Endothelial cell of umbilical vein (primary cell): ENCODE data around the gene UBE2D2. TPM values are rescaled to one million over a fixed set of nuclear protein-coding genes. Genes with fewer than 3 reads are reported as not detected.
"Not testable (repeated sequence)": the region's sequence is repeated elsewhere in the genome, so short reads cannot be mapped to it uniquely, and the experiment has no call there.

ENCODE experiments used
- BruUV-seq: library from RNA; stranded (reverse); fragments of 400-500 nt; replicated peaks from 2 replicates; lab custom pipeline; 2021; lab: Mats Ljungman, UMichigan
- CTCF ChIA-PET: fragments of 300-600, 350-600 bp; sonication (Branson Sonifier 250); formaldehyde crosslinking; loops from one replicate; lab custom pipeline; 2021; ENCODE audit warnings: antibody characterized with exemption, inconsistent platforms; lab: Charles Lee
- POLR2A ChIA-PET: fragments of 300-600, 350-600 bp; sonication (Branson Sonifier 250); formaldehyde crosslinking; loops from one replicate; lab custom pipeline; 2021; ENCODE audit warnings: antibody characterized with exemption, inconsistent platforms; lab: Charles Lee
- DNase-seq: peaks from one replicate; pipeline ENCODE4 v3.0.0-alpha.2; 2011; ENCODE audit warnings: low read depth, low spot score
- FAIRE-seq: peaks from 2 replicates; lab custom pipeline; 2011; peaks lifted over from hg19 to GRCh38; lab: Jason Lieb, UNC
- H2AFZ ChIP-seq: 2 replicates; pipeline ENCODE4 v1.6.0; 2012; ENCODE audit warnings: low read depth, low read length, control low read depth, inconsistent platforms
- H3K27ac ChIP-seq: 2 replicates; pipeline ENCODE4 v1.5.1; 2011; ENCODE audit warnings: low read depth, mild to moderate bottlenecking, control low read depth, low read length, moderate library complexity; ENCODE audit not compliant: insufficient read depth
- H3K27me3 ChIP-seq, 2 experiments: 2 replicates each; pipeline versions ENCODE4 v1.6.0 to v1.6.1; 2011; ENCODE audit warnings: low read length in 2 of 2, mixed read lengths in 1 of 2; ENCODE audit not compliant: control insufficient read depth in 2 of 2, insufficient read depth in 2 of 2
- H3K36me3 ChIP-seq, 2 experiments: 2 replicates in 1 of 2; 3 replicates in 1 of 2; pipeline ENCODE4 v1.5.1; 2011; ENCODE audit warnings: low read length in 2 of 2, mild to moderate bottlenecking in 1 of 2, moderate library complexity in 1 of 2; ENCODE audit not compliant: control insufficient read depth in 2 of 2, insufficient read depth in 2 of 2; ENCODE audit errors: extremely low read depth in 1 of 2
- H3K4me1 ChIP-seq: 3 replicates; pipeline ENCODE4 v1.5.1; 2011; ENCODE audit warnings: mild to moderate bottlenecking, low read length; ENCODE audit not compliant: control insufficient read depth, insufficient read depth; ENCODE audit errors: extremely low read depth
- H3K4me2 ChIP-seq: 2 replicates; pipeline ENCODE4 v1.6.1; 2011; ENCODE audit warnings: low read length, control low read depth, mixed read lengths; ENCODE audit not compliant: insufficient read depth
- H3K4me3 ChIP-seq, 3 experiments: fragments of 200-600 bp in 1 of 3; sonication (generic), shearing (Covaris generic) in 1 of 3; replicated peaks in 1 of 3; 2 replicates each; pipeline ENCODE4 v1.5.1; 2011 to 2016; ENCODE audit warnings: control low read depth in 3 of 3, low read length in 3 of 3, mild to moderate bottlenecking in 2 of 3, inconsistent platforms in 1 of 3, low read depth in 1 of 3, moderate library complexity in 1 of 3; ENCODE audit not compliant: insufficient read depth in 1 of 3
- H3K79me2 ChIP-seq: 2 replicates; pipeline ENCODE4 v1.6.0; 2012; ENCODE audit warnings: low read length, inconsistent platforms; ENCODE audit not compliant: control insufficient read depth, insufficient read depth
- H3K9ac ChIP-seq: replicated peaks from 2 replicates; pipeline ENCODE3; 2011; ENCODE audit warnings: low read length, control low read depth; ENCODE audit not compliant: insufficient read depth; ENCODE audit errors: extremely low read depth
- H3K9me1 ChIP-seq: replicated peaks from 3 replicates; pipeline ENCODE4 v1.6.0; 2011; ENCODE audit warnings: mild to moderate bottlenecking, low read length; ENCODE audit not compliant: control insufficient read depth, insufficient read depth; ENCODE audit errors: extremely low read depth
- H3K9me3 ChIP-seq: replicated peaks from 2 replicates; pipeline ENCODE4 v1.5.1; 2012; ENCODE audit warnings: low read length, inconsistent platforms; ENCODE audit not compliant: control insufficient read depth, insufficient read depth
- H4K20me1 ChIP-seq: replicated peaks from 2 replicates; pipeline ENCODE3; 2011; ENCODE audit warnings: mild to moderate bottlenecking, low read length; ENCODE audit not compliant: control insufficient read depth, insufficient read depth; ENCODE audit errors: extremely low read depth
- EZH2 ChIP-seq: IDR thresholded peaks from 2 replicates; pipeline ENCODE4 v1.6.1; 2012; ENCODE audit warnings: borderline replicate concordance, low read depth, mild to moderate bottlenecking, moderate library complexity, low read length, inconsistent platforms; ENCODE audit not compliant: severe bottlenecking
- FOS ChIP-seq: IDR thresholded peaks from 2 replicates; pipeline ENCODE4 v1.6.1; 2011; ENCODE audit warnings: mild to moderate bottlenecking, low read length, moderate library complexity, borderline replicate concordance; ENCODE audit not compliant: insufficient read depth
- MAX ChIP-seq: IDR thresholded peaks from 2 replicates; pipeline ENCODE4 v1.6.1; 2011; ENCODE audit not compliant: insufficient read depth, insufficient read length
- MYC ChIP-seq: IDR thresholded peaks from one replicate; pipeline ENCODE4 v1.6.1; 2011; ENCODE audit warnings: mild to moderate bottlenecking, low read depth, low read length
- POLR2AphosphoS5 ChIP-seq: IDR thresholded peaks from 2 replicates; pipeline ENCODE4 v1.6.1; 2012; ENCODE audit warnings: low read depth, mild to moderate bottlenecking, control low read depth, low read length, moderate library complexity; ENCODE audit not compliant: insufficient read depth
- dilution Hi-C: fragments of 300-500 bp; cut with MboI; formaldehyde crosslinking; loops from one replicate; pipeline ENCODE4 v1.15.0; 2019; ENCODE audit warnings: low sequenced_read_pairs; ENCODE audit not compliant: extremely low pct_ligation_motif_present
- intact Hi-C: fragments of 100-400 bp; cut with micrococcal nuclease; formaldehyde crosslinking; loops from one replicate; pipeline ENCODE4 v1.10.0; 2022
- polyA plus RNA-seq, 4 experiments: library from polyadenylated mRNA; depleted of rRNA in 3 of 4; stranded (reverse) in 3 of 4; unstranded in 1 of 4; fragments of >200 nt; gene quantifications; 2 replicates each; pipeline versions ENCODE4 v1.2.1 to v1.2.3, GENCODE V29; 2011 to 2012; ENCODE audit warnings: missing spikeins in 1 of 4
- total RNA-seq: library from RNA; stranded (reverse); gene quantifications from 2 replicates; pipeline ENCODE4 v1.2.3, GENCODE V29; 2021

Gene UBE2D2
- total and polyA plus RNA-seq, 2 donors (not counting 3 experiments of a cell fraction or from before 2014, with no cell fraction given): 45.0 to 156 TPM

GRCh38 chr5:139584137-139584536 is 23.0 kb downstream of the UBE2D2 start:
- Histone ChIP-seq H3K4me2 (no peak overlapping the region), H3K36me3 (peaks cover 0 to 2% of the 10 kb centered on the region in 2 experiments), H3K4me3 (no peak overlapping the region), H3K79me2 (peaks cover 93% of the 10 kb centered on the region), H3K4me1 (no peaks in the 10 kb centered on the region), H4K20me1 (peaks cover 6% of the 10 kb centered on the region), H3K27me3 (no peaks in the 10 kb centered on the region), H2AFZ (no peak overlapping the region), H3K9me1 (no peaks in the 10 kb centered on the region), H3K9me3 (no peaks in the 10 kb centered on the region), H3K27ac (no peak overlapping the region), H3K9ac (no peak overlapping the region)
- DNase-seq (no peak), FAIRE-seq (no peak)
- intact Hi-C loops (no loop called here), dilution Hi-C loops (no loop called here)
- TF ChIP-seq MAX (no peak), EZH2 (no peak), MYC (no peak), POLR2AphosphoS5 (no peak), FOS (no peak)
- ChIA-PET CTCF (interaction anchor here (1.2 kb wide), 1 partner anchor 9 kb away, joined by 3 read pairs; no protein-coding TSS in a partner anchor), POLR2A (no interaction called here)
- BruUV-seq: no TSS peak

- BruUV-seq, DNase-seq, H3K36me3 ChIP-seq, FAIRE-seq, H3K9me3 ChIP-seq, intact Hi-C loops, H3K4me1 ChIP-seq, H4K20me1 ChIP-seq, H2AFZ ChIP-seq, H3K27ac ChIP-seq, H3K27me3 ChIP-seq, dilution Hi-C loops, H3K9ac ChIP-seq, H3K4me3 ChIP-seq, H3K4me2 ChIP-seq, H3K9me1 ChIP-seq: not testable (repeated sequence)
- peaks cover 88% of the 10 kb centered on the region for H3K79me2 ChIP-seq
- POLR2A ChIA-PET: interaction anchor here (0.7 kb wide), 1 partner anchor 1023 kb away, joined by 5 read pairs; no protein-coding TSS in a partner anchor
- CTCF ChIA-PET: interaction anchor here (0.7 to 3.0 kb wide), 7 partner anchors 12 to 166 kb away, joined by 3 to 15 read pairs (median 4); no protein-coding TSS in a partner anchor
Observed at GRCh38 chr5:139588116-139588515, 27.0 kb downstream of the UBE2D2 start.
